ENCODE measurements around the gene MAP4K3.
A peak's percentile ranks its signal among the peaks of the same experiment; 100 is the strongest.

Gene MAP4K3

DNA sequence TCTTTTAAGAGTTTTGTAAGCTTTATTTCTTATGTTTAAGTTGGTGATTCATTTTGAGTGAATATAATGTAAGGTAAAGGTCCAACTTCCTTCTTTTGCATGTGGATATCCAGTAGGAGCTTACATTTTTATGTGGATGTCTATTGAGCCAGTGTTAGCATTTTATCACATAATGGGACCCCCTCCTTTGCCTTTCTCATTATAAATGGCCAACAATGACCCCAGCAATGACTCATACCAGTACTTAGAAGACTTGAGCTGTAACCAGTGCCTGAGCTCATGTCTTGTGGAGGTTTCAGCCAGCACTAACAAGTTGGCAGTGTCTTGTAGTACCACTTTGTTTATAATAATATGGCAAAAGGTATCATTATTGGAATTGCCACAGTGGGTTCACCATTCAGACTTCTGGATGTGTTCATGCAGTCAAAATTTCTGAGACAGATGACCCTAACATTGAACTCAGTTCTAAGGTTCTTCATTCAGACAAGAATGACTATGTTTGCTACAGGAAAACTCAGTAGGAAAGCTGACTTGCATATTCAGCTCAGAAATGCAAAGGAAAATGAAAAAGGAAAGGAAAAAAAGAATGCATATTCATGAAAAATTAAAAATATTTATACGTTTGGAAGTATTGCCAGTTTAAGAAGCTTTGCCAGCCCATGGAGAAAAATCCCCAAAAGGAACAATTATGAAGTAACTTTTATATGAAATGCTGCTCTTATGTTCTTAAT, 234.3 kb downstream of the MAP4K3 start:
- in situ Hi-C loops (cut with HindIII; ENCODE audit: low sequenced_read_pairs): loop anchor here (25.0 kb wide), 1 partner anchor 141 kb away; no protein-coding TSS in a partner anchor
- TF ChIP-seq CTCF (IDR thresholded peaks at IDR 0.05; ENCODE audit: low read depth, low read length): no peak
- DNase-seq (ENCODE audit: low read depth, low spot score): peak; percentile 37
- H3K4me3 ChIP-seq (ENCODE audit: low read depth, low read length): no peak overlapping the region

All from astrocyte of the spinal cord (primary cell).